ENCODE data around the gene PIK3R5. TPM values are rescaled to one million over a fixed set of nuclear protein-coding genes. Genes with fewer than 3 reads are reported as not detected.
"Not testable (repeated sequence)": the region's sequence is repeated elsewhere in the genome, so short reads cannot be mapped to it uniquely, and the experiment has no call there.

PIK3R5 gene
- polyA plus RNA-seq, 10 donors: 0.79 to 5.2 (median 1.6) TPM

DNA sequence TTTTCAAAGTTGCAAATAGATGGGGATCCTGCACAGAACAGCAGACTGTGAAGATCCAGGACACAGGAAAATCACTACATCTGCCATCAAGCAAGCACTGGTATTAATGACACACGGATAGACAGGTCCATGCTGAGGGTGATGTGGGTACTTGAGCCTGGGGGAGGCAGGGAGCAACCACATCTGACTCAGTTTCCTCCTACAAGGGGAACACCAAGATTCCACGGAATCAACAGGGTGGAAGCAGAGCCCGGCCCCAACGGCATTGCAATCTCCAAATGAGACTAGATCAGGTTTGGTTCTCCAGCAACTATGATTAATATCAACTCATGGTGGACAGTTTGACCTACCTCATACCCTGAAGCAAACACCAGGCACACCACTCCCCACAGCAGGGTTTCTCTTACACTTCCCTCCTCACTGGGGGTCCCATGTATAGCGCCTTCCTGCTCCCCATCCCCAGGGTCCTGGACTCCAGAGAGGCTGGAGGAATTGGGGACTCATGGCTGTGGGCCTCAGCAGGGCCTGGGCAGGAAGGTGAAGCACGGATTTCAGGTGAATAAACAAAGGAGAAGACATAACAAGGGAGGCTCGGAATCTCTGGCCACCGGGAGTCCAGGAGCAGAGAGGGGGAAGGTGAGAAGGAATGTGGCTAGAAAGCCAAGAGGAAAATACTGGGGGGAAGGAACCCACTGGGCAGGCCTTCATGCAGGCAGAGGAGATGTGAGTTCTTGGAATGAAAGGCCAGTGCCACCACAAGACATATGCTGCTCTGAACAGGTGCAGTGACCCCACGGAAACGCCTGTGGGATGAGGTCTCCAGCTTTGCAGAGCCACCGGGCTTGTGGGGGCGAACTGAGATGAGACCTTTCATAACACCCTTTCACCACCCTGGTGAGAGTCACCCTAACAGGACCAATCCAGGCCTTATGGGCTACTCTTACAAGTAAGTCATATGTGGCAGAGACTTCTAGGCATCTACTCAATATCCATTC is 68.6 kb downstream of the PIK3R5 start:
- DNase-seq: no peak

GRCh38 chr17:8896087-8896486 is 69.4 kb downstream of the PIK3R5 start:
- DNase-seq: no peak

GRCh38 chr17:8894673-8895578 is 70.6 kb downstream of the PIK3R5 start:
- DNase-seq: peak; percentile 63 to 86 (median 71)

DNA sequence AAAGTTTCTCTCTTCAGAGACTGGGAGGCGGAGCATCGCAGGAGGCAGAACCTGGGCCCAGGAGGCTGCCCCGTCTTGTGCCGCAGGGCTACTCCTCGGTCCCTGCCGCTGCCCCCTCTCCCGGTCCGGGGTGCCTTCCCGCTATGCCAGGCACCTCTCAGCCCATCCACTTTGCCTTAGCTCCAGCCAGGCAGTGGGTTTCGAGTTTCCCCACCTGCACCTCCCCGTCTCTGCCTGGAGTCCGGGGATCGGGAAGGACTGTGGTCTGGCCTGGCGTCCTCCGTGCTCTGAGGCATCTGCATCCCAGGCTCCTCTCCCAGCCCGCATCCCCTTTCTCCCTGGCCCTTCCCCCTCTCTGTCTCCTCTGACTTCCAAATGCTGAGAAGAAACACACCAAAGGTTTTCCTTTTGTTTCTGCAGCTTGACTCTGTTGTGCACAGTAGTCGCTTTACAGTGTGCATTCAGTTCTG is 71.3 kb downstream of the PIK3R5 start:
- DNase-seq: peak in 1 of 3 donors; percentile 60

GRCh38 chr17:8893621-8894201 is 71.8 kb downstream of the PIK3R5 start:
- DNase-seq: no peak

DNA sequence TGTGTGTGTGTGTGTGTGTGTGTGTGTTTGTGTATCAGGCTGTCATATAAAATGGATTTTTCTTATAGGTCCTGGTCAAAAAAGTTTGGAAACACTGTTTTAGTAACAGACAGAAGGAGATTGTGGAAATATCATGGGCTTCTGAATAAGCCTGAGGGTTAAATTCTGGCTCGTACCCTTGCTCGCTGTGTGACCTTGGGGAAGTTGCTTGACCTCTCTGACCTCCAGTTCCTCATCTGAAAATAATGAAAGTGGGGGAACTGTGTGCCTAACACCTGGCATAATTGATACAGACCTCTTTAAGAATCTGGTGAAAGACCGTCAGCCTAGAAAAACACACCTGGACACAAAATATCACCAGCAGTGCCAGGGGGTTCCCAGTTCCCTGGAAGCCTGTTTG is 72.4 kb downstream of the PIK3R5 start:
- no peak for DNase-seq

DNA sequence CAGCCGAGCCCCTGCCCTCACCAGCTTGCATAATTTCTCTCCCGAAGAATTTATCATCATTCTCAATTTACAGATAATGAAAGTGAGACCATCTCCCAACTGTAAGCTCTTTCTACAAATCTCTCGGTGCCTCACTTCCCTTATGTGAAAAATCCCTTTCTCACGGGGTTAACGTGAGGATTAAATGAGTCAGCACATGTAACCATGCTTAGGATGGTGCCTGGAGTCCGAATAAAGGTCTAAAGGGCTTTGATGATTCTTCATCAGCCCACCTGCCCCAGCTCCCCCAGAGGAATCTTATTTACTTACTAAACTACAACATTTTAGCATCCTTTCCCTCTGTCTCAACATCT is 73.2 kb downstream of the PIK3R5 start:
- DNase-seq: no peak

DNA sequence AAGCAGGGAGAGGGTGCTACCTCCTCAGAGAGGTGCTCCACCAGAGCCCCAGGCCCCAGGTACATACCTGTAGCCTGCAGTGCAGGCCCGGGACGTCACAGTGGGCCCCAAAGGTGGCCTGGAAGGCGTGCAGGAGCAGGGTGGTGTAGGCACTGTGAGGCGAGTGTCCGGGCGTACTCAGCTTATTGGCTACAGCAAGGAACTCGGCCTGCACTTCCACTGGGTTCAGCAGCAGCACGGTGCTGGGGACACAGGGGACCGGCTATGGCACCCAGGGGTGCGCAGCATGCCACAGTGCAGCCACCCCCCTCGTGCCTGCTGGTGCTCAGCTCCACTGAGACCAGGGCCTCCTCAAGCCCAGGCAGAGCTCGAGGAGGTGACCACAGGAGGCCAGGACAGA is 74.8 kb downstream of the PIK3R5 start:
- DNase-seq: no peak

GRCh38 chr17:8889458-8890210 is 75.9 kb downstream of the PIK3R5 start:
- no peak for DNase-seq

DNA sequence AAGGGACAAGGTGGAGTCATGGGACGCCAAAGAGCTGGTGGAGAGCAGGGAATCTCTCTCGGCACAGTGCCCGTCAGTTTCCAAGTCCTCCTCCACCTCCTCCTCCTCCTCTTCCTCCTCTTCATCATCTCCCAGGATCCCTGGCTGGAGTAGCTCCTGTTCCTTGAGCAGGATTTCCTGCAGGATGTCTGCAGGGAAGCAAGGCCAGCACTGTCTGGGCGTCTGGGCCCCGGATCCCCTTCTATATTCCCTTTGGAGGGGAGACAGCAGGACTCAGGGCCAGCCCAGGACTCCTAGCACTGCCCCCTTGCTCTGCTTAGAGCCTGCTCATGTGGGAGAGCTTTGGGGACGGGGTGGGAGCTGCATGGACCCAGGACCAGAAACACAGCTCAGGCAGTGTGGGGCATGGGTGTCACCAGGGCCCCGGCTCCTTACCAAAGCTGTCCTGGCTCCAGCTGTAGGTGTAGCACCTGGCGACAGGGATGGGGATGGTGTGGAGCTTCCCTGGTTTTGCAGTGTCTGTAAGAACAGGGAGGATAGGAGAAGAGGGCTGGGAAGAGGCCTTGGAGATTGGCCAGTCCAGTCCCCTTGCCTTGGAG is 76.7 kb downstream of the PIK3R5 start:
- DNase-seq: no peak

GRCh38 chr17:8887834-8888703 is 77.4 kb downstream of the PIK3R5 start:
- peak; percentile 15 to 62 (median 38) for DNase-seq

DNA sequence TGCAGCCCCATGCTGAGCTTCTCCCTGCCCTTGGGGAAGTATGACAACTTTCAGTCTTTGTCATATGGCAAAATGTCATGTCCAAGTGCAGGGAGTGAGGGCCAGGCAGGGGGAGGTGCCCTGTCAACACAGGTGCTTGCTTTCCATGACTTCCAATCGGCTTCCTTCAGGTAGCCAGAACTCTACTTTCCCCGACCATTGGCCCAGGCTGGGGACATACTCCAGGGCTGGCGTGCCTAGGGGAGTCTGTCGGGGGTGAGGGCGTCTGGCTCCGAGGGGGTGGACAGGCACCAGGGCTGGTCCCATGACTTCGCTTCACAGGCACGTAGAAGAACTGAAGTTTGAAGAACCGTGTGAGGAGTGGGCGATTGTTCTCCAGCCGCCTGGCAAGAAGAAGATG is 78.2 kb downstream of the PIK3R5 start:
- DNase-seq: no peak

DNA sequence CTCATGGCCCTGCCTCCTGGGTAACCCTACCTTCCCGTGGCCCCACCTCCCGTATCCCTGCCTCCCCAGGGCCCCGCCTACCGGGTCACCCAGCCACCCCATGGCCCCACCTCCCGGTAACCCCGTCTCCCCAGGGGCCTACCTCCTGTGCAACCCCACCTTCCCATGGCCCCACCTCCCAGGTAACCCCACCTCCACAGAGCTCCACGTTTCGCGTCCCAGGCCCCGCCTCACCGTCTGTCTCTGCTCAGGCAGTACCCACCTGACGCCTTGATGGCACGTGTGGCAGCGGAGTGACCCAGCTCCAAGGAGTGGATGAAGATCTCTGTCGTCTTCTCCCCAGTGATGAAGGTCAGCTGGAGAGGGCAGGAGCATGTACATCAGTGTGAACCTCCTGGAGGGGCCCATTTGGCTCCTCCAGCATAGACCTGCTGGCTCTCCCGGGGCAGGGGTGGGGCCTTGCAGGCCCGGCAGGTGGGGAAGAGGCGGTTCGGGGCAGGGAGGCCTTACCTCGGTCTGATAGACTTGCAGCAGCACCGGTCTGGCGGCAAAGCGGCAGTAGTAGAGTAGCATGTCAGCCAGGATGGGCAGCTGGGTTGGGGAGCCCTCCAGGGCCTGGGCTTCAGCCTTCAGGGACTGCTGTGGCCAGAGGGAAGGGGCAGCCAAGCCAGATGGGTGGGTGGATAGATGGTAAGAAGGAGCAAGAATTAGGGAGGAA is 79.4 kb downstream of the PIK3R5 start:
- DNase-seq: no peak

GRCh38 chr17:8885163-8885966 is 80.1 kb downstream of the PIK3R5 start:
- not testable (repeated sequence) for DNase-seq

- no peak for DNase-seq
These were observed 81.0 kb downstream of the PIK3R5 start for GRCh38 chr17:8884336-8884990.

DNA sequence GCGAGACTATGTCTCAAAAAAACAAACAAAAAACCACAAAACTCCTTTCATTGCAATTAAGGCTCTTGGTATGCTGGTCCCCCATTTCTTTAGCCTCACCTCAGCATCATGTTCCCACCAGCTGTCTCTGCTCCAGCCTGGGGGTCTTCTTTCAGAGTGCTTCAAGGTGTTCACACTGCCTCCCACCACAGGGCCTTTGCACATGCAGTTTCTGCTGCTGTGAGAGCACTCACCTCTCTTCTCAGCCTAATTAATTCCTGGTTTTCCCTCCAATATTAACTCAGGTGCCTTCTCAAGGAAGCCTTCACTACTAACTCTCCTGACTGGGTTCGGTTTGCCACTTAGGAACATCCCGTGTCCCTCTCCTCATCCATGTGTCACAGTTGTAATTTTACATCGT is 82.2 kb downstream of the PIK3R5 start:
- no peak for DNase-seq

GRCh38 chr17:8881606-8882005 is 83.9 kb downstream of the PIK3R5 start:
- no peak for DNase-seq

GRCh38 chr17:8880466-8880865 is 85.0 kb downstream of the PIK3R5 start:
- DNase-seq: no peak

Data from muscle of back (tissue), 11 donors.